Esophagus muscularis mucosa (tissue), 4 donors: ENCODE data around the gene MYL11. TPM values are rescaled to one million over a fixed set of nuclear protein-coding genes. Genes with fewer than 3 reads are reported as not detected.

Experiments used
- DNase-seq: peaks from one replicate; pipeline ENCODE4 v3.0.0-alpha.2; 2017; ENCODE audit errors: extremely low spot score
- H3K27ac ChIP-seq, 4 donors: fragments of 200-600 bp; sonication (generic); replicated peaks in 1 of 4; 1 replicate in 3 of 4; 2 replicates in 1 of 4; pipeline ENCODE4 v1.5.1; 2016 to 2019; ENCODE audit warnings: mild to moderate bottlenecking in 1 of 4
- H3K27me3 ChIP-seq, 4 donors: fragments of 200-600 bp; sonication (generic); one replicate each; pipeline versions ENCODE4 v1.5.1 to v1.6.0; 2016 to 2019
- H3K36me3 ChIP-seq, 4 donors: fragments of 200-600 bp; sonication (generic); one replicate each; pipeline ENCODE4 v1.5.1; 2016 to 2019
- H3K4me1 ChIP-seq, 4 donors: fragments of 200-600 bp; sonication (generic); one replicate each; pipeline ENCODE4 v1.5.1; 2016 to 2019
- H3K4me3 ChIP-seq, 4 donors: fragments of 200-600 bp; sonication (generic); 1 replicate in 2 of 4; 2 replicates in 2 of 4; pipeline ENCODE4 v1.5.1; 2016 to 2019; ENCODE audit warnings: mild to moderate bottlenecking in 4 of 4, moderate library complexity in 1 of 4
- H3K9me3 ChIP-seq, 4 donors: fragments of 200-600 bp; sonication (generic); 1 replicate in 3 of 4; 2 replicates in 1 of 4; pipeline ENCODE4 v1.5.1; 2016 to 2019
- EP300 ChIP-seq: sonication (generic); formaldehyde crosslinking; IDR thresholded peaks from one replicate; pipeline ENCODE4 v1.6.1; 2017; ENCODE audit warnings: antibody characterized with exemption
- POLR2A ChIP-seq: fragments of 450-650 bp; IDR thresholded peaks from one replicate; pipeline ENCODE4 v1.6.1; 2017; ENCODE audit warnings: antibody characterized with exemption, moderate library complexity, mild to moderate bottlenecking, low read depth
- POLR2AphosphoS5 ChIP-seq, 2 donors: sonication (generic); formaldehyde crosslinking; IDR thresholded peaks; one replicate each; pipeline ENCODE4 v1.6.1; 2017; ENCODE audit warnings: antibody characterized with exemption in 2 of 2
- WGBS: methylation state at CpG from one replicate; pipeline ENCODE4 v1.1.5; 2018; 5-methylcytosine and 5-hydroxymethylcytosine counted together
- intact Hi-C: fragments of 100-400 bp; cut with DNase I; formaldehyde crosslinking; loops from one replicate; pipeline ENCODE4 v1.15.1; 2023
- total RNA-seq, 4 donors: library from RNA; depleted of rRNA; stranded (reverse); fragments of >200 nt; gene quantifications; one replicate each; pipeline versions ENCODE4 v1.1.0 to v1.2.1, GENCODE V29; 2016
- TF ChIP-seq, protein P1 (sequence below), 3 experiments: fragments of 200-600 bp in 2 of 3; fragments of 450-650 bp in 1 of 3; sonication (generic) in 2 of 3; IDR thresholded peaks; one replicate each; pipeline ENCODE4 v1.5.1; 2017 to 2019; ENCODE audit warnings: antibody characterized with exemption in 3 of 3, mild to moderate bottlenecking in 2 of 3, moderate library complexity in 1 of 3

MYL11 gene
- total RNA-seq, 4 donors from 2014 or later: not detected

DNA sequence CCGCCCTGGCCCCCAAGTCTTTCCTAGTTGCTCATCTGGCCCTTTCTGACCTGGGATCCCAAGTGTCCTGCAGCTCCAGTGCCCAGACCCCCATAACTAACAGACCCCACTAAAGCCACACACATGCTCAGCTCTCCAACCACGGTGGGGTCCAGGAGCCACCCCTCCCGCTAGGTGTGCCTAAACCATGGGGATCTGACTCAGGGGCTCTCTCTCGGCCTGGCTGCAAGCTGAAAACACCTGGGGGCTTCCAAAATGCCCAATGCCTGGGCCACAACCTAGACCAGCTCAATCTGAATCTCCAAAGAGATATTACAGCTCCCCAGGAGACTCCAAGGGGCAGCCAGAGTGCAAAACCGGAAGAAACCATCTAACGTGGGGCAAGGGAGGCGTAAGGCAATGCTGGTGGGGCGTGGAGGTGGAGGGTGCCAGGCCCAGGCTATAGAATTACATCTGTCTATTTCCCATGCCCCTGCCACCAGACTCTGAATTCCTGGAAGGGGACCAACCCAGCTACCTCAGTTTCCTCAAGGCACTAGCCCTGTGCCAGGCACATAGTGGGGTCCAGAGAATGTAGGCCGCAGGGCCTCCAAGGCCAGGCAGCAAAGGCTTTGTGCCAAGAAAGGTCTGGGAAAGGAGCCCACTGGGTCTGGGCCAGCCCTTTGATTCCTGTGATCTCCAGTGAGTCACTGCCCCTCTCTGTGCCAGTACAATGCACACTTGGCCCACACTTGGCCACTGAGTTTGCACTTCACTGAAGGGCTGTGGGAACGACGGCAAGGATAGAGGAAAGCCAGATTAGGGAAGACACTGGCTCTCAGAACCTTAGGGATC is 22.8 kb upstream of the MYL11 start:
- peak; percentile 93 for DNase-seq

DNA sequence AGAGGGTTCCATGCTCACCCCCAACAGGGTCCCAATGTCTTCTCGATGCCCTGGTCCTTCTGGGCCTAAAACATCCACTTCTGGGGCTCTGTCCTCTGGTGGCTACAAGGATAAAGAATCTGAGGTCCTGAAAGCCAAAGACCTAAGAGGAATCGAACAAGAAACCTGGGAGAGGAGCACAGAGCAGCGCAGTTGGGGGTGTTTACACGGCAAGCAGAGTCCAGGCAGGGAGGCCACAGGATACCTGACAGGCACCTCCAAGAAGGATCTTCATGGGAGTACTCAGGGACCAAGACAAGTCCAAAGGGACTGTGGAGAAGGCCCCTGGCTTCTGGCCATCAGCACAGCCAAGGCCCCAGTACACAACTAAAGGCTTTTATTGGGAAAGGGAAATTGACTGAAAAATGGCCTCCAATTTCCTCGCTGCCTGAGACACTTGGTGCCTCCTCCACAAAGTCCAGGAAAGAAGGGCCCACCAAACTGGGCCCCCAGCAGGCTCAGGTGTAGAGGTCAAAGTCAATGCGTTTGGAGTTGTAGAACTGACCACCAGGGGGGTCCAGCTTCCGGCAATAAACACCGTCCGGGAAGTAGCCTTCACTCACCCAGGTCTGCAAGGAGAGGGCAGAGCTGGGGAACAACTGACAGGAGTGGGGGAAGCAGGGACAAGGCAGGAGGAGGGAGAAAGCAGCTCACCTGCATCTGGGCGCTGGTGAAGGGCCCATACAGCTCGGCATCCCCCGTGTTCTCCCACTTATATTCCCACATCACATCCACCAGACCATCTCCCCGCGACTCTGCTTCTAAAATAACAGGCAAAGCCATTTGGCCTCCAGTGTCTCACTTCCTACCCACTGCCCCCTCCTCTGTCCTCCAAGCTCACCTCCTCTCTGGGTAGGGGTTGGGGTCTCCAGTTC is 21.9 kb upstream of the MYL11 start:
- 80% methylated on average over 14 of the region's 14 CpGs for WGBS
- TF ChIP-seq EP300 (no peak), POLR2A (no peak), POLR2AphosphoS5 (IDR thresholded peaks at IDR 0.05) (no peak)
- TF ChIP-seq, protein P1, sequence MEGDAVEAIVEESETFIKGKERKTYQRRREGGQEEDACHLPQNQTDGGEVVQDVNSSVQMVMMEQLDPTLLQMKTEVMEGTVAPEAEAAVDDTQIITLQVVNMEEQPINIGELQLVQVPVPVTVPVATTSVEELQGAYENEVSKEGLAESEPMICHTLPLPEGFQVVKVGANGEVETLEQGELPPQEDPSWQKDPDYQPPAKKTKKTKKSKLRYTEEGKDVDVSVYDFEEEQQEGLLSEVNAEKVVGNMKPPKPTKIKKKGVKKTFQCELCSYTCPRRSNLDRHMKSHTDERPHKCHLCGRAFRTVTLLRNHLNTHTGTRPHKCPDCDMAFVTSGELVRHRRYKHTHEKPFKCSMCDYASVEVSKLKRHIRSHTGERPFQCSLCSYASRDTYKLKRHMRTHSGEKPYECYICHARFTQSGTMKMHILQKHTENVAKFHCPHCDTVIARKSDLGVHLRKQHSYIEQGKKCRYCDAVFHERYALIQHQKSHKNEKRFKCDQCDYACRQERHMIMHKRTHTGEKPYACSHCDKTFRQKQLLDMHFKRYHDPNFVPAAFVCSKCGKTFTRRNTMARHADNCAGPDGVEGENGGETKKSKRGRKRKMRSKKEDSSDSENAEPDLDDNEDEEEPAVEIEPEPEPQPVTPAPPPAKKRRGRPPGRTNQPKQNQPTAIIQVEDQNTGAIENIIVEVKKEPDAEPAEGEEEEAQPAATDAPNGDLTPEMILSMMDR (IDR thresholded peaks at IDR 0.05): no peak
- H3K4me1 ChIP-seq: peaks cover 39 to 58% (median 52%) of the 10 kb centered on the region in 4 donors
- peaks cover 16 to 57% (median 46%) of the 10 kb centered on the region in 4 donors for H3K36me3 ChIP-seq
- H3K27ac ChIP-seq: peak overlapping the region; percentile 78 to 99 (median 92)
- no peak for DNase-seq
- H3K27me3 ChIP-seq: no peaks in the 10 kb centered on the region
- intact Hi-C loops: loop anchor here (10.0 kb wide), 1 partner anchor 52 kb away; the partner anchor contains the start of gene ZNF771
- no peak overlapping the region for H3K4me3 ChIP-seq
- no peaks in the 10 kb centered on the region for H3K9me3 ChIP-seq

More for the DNA sequence above, 22.8 kb upstream of the MYL11 start:
- WGBS: 26% methylated on average over 5 of the region's 11 CpGs
- Histone ChIP-seq H3K36me3 (peaks cover 16 to 48% (median 39%) of the 10 kb centered on the region in 4 donors), H3K4me3 (peak overlapping the region in 1 of 4 donors; percentile 7), H3K27ac (peak overlapping the region; percentile 78 to 99 (median 92)), H3K4me1 (peaks cover 39 to 52% (median 51%) of the 10 kb centered on the region in 4 donors), H3K9me3 (no peaks in the 10 kb centered on the region), H3K27me3 (no peaks in the 10 kb centered on the region)
- TF ChIP-seq POLR2A: no peak
- no peak for TF ChIP-seq EP300
- TF ChIP-seq, protein P1 (IDR thresholded peaks at IDR 0.05): no peak
- peak; percentile 77 to 84 for TF ChIP-seq POLR2AphosphoS5 (IDR thresholded peaks at IDR 0.05)
- intact Hi-C loops: loop anchor here (10.0 kb wide), 1 partner anchor 53 kb away; the partner anchor contains the start of gene ZNF771

DNA sequence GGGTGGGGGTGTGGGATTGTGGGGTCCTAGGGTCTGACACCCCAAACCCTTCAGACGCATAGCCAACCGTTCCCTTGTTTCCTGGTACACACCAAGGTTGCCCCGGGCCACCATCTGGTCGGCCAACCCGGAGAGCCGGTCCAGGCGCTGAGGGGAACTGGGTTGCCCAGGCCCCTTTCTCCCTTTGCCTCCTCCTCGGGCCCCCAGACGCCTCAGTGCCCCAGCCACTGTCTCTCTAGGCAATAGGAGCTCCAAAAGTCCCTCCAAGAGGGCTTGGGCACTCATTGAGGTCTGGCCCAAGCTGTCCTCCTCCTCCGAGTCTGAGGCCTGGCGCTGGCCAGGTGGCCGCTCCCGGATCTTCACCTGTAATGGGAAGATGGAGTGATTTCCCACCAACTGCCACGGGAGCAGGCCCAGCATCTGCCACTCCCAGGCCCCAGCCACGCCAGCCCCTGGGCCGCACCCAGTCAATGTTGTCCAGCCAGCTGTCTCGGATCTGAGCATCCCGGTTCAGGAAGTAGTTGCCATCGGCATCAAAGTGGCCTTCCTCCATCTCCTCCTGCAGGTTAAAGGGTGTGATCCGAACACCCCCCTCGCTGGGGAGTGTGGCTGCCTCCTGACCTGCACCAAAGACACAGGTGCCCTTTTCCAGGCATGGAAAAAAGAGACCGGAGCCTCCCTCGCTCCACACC is 21.0 kb upstream of the MYL11 start:
- Histone ChIP-seq H3K9me3 (no peaks in the 10 kb centered on the region), H3K4me1 (peaks cover 39 to 58% (median 52%) of the 10 kb centered on the region in 4 donors), H3K4me3 (peak overlapping the region in 2 of 4 donors; percentile 72 to 98), H3K27me3 (no peaks in the 10 kb centered on the region), H3K36me3 (peaks cover 20 to 65% (median 55%) of the 10 kb centered on the region in 4 donors), H3K27ac (peak overlapping the region; percentile 90 to 99 (median 92))
- no peak for DNase-seq
- intact Hi-C loops: loop anchor here (10.0 kb wide), 1 partner anchor 51 kb away; the partner anchor contains the start of gene ZNF771
- WGBS: 89% methylated on average over 19 of the region's 23 CpGs
- TF ChIP-seq, protein P1 (IDR thresholded peaks at IDR 0.05): no peak
- TF ChIP-seq POLR2AphosphoS5 (IDR thresholded peaks at IDR 0.05): no peak
- TF ChIP-seq EP300: no peak
- no peak for TF ChIP-seq POLR2A

DNA sequence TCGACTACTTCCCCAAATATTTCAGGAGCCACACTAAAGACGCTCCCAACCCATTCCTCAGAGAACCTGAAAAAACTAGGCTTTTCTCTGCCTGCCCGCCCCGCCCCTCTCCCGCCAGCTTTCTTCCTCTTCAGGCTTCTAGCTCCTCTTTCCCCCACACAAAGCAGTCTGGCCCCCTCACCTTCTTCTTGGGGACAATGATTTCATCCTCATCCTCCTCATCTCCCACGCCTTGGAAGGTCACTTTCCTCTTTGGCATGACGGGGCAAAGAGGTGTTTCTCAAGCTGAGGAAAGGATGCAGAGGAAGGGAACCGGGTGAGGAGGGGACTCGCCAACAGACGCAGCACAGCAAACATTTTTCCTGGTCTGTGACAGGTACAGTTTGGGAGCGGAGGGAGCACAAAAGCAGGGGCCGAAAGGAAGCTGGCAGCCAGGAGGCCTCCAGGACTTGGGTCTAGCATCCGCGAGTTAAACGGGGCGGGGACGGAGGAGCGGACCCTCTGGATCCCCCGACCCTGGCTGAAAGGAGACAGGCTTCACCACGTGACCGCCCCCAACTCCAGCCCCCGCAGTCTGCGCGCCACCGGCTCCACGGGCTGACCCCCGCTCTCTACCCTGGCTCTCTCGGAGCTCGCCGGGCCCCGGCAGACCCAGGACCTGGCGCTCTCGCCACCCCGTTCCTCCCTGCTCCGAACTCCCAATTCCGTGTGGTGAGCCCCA is 20.0 kb upstream of the MYL11 start:
- intact Hi-C loops: loop anchor here (10.0 kb wide), 1 partner anchor 50 kb away; the partner anchor contains the start of gene ZNF771
- DNase-seq: no peak
- H3K4me1 ChIP-seq: peaks cover 39 to 58% (median 52%) of the 10 kb centered on the region in 4 donors
- 1% methylated on average over 12 of the region's 36 CpGs for WGBS
- no peaks in the 10 kb centered on the region for H3K9me3 ChIP-seq
- no peaks in the 10 kb centered on the region for H3K27me3 ChIP-seq
- TF ChIP-seq POLR2A: peak; percentile 16
- no peak for TF ChIP-seq POLR2AphosphoS5 (IDR thresholded peaks at IDR 0.05)
- H3K27ac ChIP-seq: peak overlapping the region; percentile 90 to 99 (median 92)
- H3K36me3 ChIP-seq: peaks cover 23 to 75% (median 64%) of the 10 kb centered on the region in 4 donors
- H3K4me3 ChIP-seq: peak overlapping the region; percentile 72 to 98 (median 80)
